IPS-18a (cell line): ENCODE measurements around the gene SLC24A3.
"Not testable (repeated sequence)": the region's sequence is repeated elsewhere in the genome, so short reads cannot be mapped to it uniquely, and the experiment has no call there.

ENCODE experiments used
- H3K27ac ChIP-seq: one replicate; pipeline ENCODE4 v1.5.1; 2013; ENCODE audit warnings: low read length
- H3K27me3 ChIP-seq: one replicate; pipeline ENCODE4 v1.6.1; 2013; ENCODE audit warnings: mild to moderate bottlenecking, low read length; ENCODE audit not compliant: control insufficient read depth, insufficient read depth
- H3K36me3 ChIP-seq: one replicate; pipeline ENCODE4 v1.6.1; 2013; ENCODE audit warnings: low read depth, low read length; ENCODE audit not compliant: control insufficient read depth
- H3K4me1 ChIP-seq: one replicate; pipeline ENCODE4 v1.6.1; 2013; ENCODE audit warnings: low read depth, low read length; ENCODE audit not compliant: control insufficient read depth
- H3K4me3 ChIP-seq: one replicate; pipeline ENCODE4 v1.5.1; 2013; ENCODE audit warnings: low read length
- H3K9ac ChIP-seq: one replicate; pipeline ENCODE4 v1.6.1; 2013; ENCODE audit warnings: mild to moderate bottlenecking, low read length, moderate library complexity
- H3K9me3 ChIP-seq: one replicate; pipeline ENCODE4 v1.6.1; 2013; ENCODE audit warnings: low read depth, low read length; ENCODE audit not compliant: control insufficient read depth

Gene SLC24A3

GRCh38 chr20:19661717-19662636 lies 449.5 kb downstream of the SLC24A3 start:
- no peaks in the 10 kb centered on the region for H3K27me3 ChIP-seq
- no peak overlapping the region for H3K4me3 ChIP-seq
- no peaks in the 10 kb centered on the region for H3K9me3 ChIP-seq
- H3K36me3 ChIP-seq: no peaks in the 10 kb centered on the region
- peaks cover 7% of the 10 kb centered on the region for H3K4me1 ChIP-seq
- H3K27ac ChIP-seq: no peak overlapping the region
- no peak overlapping the region for H3K9ac ChIP-seq

GRCh38 chr20:19662637-19662995 lies 450.2 kb downstream of the SLC24A3 start:
- H3K4me3 ChIP-seq: no peak overlapping the region

GRCh38 chr20:19668418-19668817 lies 456.0 kb downstream of the SLC24A3 start:
- no peak overlapping the region for H3K9ac ChIP-seq
- no peaks in the 10 kb centered on the region for H3K4me1 ChIP-seq
- H3K27ac ChIP-seq: no peak overlapping the region
- H3K36me3 ChIP-seq: no peaks in the 10 kb centered on the region
- H3K4me3 ChIP-seq: no peak overlapping the region
- H3K9me3 ChIP-seq: no peaks in the 10 kb centered on the region
- no peaks in the 10 kb centered on the region for H3K27me3 ChIP-seq

More at GRCh38 chr20:19662637-19662995, 450.2 kb downstream of the SLC24A3 start:
- no peak overlapping the region for H3K27ac ChIP-seq
- H3K4me1 ChIP-seq: peaks cover 7% of the 10 kb centered on the region
- H3K9ac ChIP-seq: no peak overlapping the region
- no peaks in the 10 kb centered on the region for H3K36me3 ChIP-seq
- H3K27me3 ChIP-seq: no peaks in the 10 kb centered on the region
- no peaks in the 10 kb centered on the region for H3K9me3 ChIP-seq

- Histone ChIP-seq H3K4me3 (no peak overlapping the region), H3K27me3 (no peaks in the 10 kb centered on the region), H3K9me3 (no peaks in the 10 kb centered on the region), H3K4me1 (no peaks in the 10 kb centered on the region), H3K9ac (no peak overlapping the region), H3K36me3 (no peaks in the 10 kb centered on the region), H3K27ac (no peak overlapping the region)
These were observed 458.4 kb downstream of the SLC24A3 start for GRCh38 chr20:19670829-19671228.

- H3K9ac ChIP-seq: no peak overlapping the region
- no peak overlapping the region for H3K4me3 ChIP-seq
- H3K4me1 ChIP-seq: no peaks in the 10 kb centered on the region
- H3K27me3 ChIP-seq: no peaks in the 10 kb centered on the region
- H3K27ac ChIP-seq: no peak overlapping the region
- no peaks in the 10 kb centered on the region for H3K36me3 ChIP-seq
- H3K9me3 ChIP-seq: no peaks in the 10 kb centered on the region
These were observed 458.9 kb downstream of the SLC24A3 start for GRCh38 chr20:19671374-19671773.

GRCh38 chr20:19672498-19672897 lies 460.1 kb downstream of the SLC24A3 start:
- Histone ChIP-seq H3K9ac (no peak overlapping the region), H3K4me1 (no peaks in the 10 kb centered on the region), H3K27me3 (no peaks in the 10 kb centered on the region), H3K27ac (no peak overlapping the region), H3K9me3 (no peaks in the 10 kb centered on the region), H3K36me3 (no peaks in the 10 kb centered on the region), H3K4me3 (no peak overlapping the region)

DNA sequence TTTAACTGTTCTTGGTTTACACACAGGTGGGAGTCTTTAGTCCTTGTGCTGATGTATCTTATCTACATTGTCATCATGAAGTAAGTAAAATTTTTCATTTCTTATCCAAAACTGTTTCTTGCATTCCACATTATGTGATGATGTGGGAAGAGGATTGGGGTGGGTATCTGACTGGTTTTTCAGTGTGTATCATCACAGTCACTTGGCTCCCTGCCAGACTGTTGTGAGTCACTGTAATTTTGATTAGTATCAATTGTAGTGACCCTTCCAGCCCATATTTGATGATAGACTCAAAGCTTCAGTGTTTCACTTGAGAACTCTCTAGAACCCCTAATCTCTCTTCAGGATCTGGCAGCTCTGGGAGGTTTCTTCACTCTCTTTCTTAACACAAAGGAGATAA lies 461.1 kb downstream of the SLC24A3 start:
- H3K4me3 ChIP-seq: no peak overlapping the region
- H3K9ac ChIP-seq: no peak overlapping the region
- H3K36me3 ChIP-seq: no peaks in the 10 kb centered on the region
- no peaks in the 10 kb centered on the region for H3K27me3 ChIP-seq
- H3K9me3 ChIP-seq: no peaks in the 10 kb centered on the region
- no peaks in the 10 kb centered on the region for H3K4me1 ChIP-seq
- no peak overlapping the region for H3K27ac ChIP-seq

- peaks cover 5% of the 10 kb centered on the region for H3K9me3 ChIP-seq
- H3K4me3 ChIP-seq: no peak overlapping the region
- no peak overlapping the region for H3K27ac ChIP-seq
- no peaks in the 10 kb centered on the region for H3K4me1 ChIP-seq
- no peaks in the 10 kb centered on the region for H3K27me3 ChIP-seq
- no peaks in the 10 kb centered on the region for H3K36me3 ChIP-seq
- no peak overlapping the region for H3K9ac ChIP-seq
These were observed 463.8 kb downstream of the SLC24A3 start for GRCh38 chr20:19676202-19676601.

GRCh38 chr20:19677336-19677735 lies 464.9 kb downstream of the SLC24A3 start:
- Histone ChIP-seq H3K27ac (no peak overlapping the region), H3K4me1 (no peaks in the 10 kb centered on the region), H3K36me3 (no peaks in the 10 kb centered on the region), H3K27me3 (no peaks in the 10 kb centered on the region), H3K9ac (no peak overlapping the region), H3K4me3 (no peak overlapping the region), H3K9me3 (peaks cover 5% of the 10 kb centered on the region)

DNA sequence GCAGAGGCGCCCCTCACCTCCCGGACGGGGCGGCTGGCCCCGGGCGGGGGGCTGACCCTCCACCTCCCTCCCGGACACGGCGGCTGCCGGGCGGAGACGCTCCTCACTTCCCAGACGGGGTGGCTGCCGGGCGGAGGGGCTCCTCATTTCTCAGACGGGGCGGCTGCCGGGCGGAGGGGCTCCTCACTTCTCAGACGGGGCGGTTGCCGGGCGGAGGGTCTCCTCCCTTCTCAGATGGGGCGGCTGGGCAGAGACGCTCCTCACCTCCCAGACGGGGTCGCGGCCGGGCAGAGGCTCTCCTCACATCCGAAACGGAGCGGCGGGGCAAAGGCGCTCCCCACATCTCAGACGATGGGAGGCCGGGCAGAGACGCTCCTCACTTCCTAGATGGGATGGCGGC lies 466.1 kb downstream of the SLC24A3 start:
- not testable (repeated sequence) for H3K27me3 ChIP-seq, H3K36me3 ChIP-seq, H3K4me1 ChIP-seq, H3K9me3 ChIP-seq, H3K27ac ChIP-seq, H3K9ac ChIP-seq, H3K4me3 ChIP-seq

DNA sequence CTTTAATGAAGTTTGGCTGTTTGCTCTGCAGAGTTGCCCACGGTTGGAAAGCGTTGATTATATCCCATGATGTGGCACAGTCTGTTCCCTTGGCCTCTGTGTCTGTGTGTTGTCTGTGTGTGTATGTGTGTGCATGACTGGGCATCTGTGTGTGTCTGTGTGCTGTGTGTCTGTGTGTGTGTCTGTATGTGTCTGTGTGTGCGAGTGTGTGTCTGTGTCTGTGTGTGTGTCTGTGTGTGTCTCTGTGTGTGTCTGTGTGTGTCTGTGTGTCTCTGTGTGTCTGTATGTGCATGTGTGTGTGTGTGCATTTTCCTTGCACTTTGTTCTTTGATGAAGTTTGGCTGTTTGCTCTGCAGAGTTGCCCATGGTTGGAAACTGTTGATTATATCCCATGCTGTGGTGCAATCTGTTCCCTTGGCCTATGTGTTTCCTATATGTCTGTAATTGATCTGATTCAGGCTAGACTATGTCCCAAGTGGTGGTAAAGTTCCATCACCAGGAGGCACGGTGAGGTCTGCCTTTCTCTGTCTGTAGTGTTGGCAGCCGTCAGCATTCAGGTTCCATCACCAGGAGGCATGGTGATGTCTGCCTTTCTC lies 467.6 kb downstream of the SLC24A3 start:
- Histone ChIP-seq H3K27me3 (no peaks in the 10 kb centered on the region), H3K9me3 (peaks cover 5% of the 10 kb centered on the region), H3K4me3 (no peak overlapping the region), H3K4me1 (no peaks in the 10 kb centered on the region), H3K27ac (no peak overlapping the region), H3K9ac (no peak overlapping the region), H3K36me3 (no peaks in the 10 kb centered on the region)

DNA sequence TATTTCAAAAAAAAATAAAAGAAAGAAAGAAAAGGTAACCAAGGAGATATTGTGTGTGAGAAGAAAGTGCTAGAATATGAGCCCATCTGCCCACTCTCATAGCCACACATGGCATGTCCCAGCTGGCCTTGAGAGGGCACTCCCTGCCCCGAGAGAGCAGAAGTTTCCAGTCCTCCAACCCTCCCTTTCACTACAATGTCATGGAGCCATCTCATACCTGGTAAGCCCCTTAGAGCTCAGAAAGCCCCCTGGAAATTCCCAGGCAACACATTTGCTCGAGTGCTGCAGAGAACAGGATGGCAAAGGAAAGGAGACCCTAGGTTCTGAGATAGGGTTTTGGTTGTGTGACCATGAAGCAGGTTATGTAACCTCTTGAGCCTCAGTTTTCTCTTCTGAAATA lies 469.8 kb downstream of the SLC24A3 start:
- peaks cover 5% of the 10 kb centered on the region for H3K9me3 ChIP-seq
- H3K27me3 ChIP-seq: no peaks in the 10 kb centered on the region
- H3K36me3 ChIP-seq: no peaks in the 10 kb centered on the region
- no peak overlapping the region for H3K27ac ChIP-seq
- H3K9ac ChIP-seq: no peak overlapping the region
- no peak overlapping the region for H3K4me3 ChIP-seq
- H3K4me1 ChIP-seq: no peaks in the 10 kb centered on the region
